Measurements from ENCODE around the gene TREM1.

DNA sequence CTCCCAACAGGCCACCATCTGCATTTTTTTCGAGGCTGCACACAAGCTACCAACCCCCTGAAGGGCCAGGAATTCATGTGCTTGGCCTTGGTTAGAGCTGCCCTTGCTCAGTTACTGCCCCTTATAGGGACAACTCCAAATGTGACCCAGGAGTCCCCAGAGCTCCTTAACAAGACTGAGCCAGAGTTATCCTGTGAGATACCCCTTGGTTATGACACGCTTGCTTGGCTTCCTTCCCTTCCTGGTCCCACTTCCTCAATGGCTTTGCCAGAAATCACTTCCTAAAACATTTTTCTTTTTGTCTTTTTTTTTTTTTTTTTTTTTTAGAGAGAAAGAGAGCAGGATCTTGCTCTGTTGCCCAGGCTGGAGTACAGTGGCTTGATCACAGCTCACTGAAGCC is 8.9 kb downstream of the TREM1 start:
- TF ChIP-seq CTCF (IDR thresholded peaks at IDR 0.05) (no peak), POLR2A (IDR thresholded peaks at IDR 0.05) (no peak)
